Activated CD4-positive, alpha-beta memory T cell treated with anti-CD3 and anti-CD28 coated beads, Interleukin-2, amount 10 ng/mL, durations not matched to agents 7 days and 5 days (primary cell): ENCODE measurements around the gene NT5DC2. TPM values are rescaled to one million over a fixed set of nuclear protein-coding genes. Genes with fewer than 3 reads are reported as not detected.

Source experiments
- CTCF ChIA-PET: fragments of 350-600 bp; sonication (Branson Sonifier 250); formaldehyde crosslinking; loops from one replicate; lab custom pipeline; 2021; ENCODE audit warnings: antibody characterized with exemption, inconsistent platforms; lab: Charles Lee
- POLR2A ChIA-PET: fragments of 350-600 bp; sonication (Branson Sonifier 250); formaldehyde crosslinking; loops from one replicate; lab custom pipeline; 2021; ENCODE audit warnings: antibody characterized with exemption; lab: Charles Lee
- DNase-seq: peaks from one replicate; pipeline ENCODE4 v3.0.0-alpha.2; 2020
- H3K27ac Mint-ChIP-seq: one replicate; pipeline ENCODE4 v1.8.0; 2021; ENCODE audit warnings: mild to moderate bottlenecking, mixed read lengths
- H3K27me3 Mint-ChIP-seq: one replicate; pipeline ENCODE4 v1.8.0; 2021; ENCODE audit warnings: mixed read lengths
- H3K36me3 Mint-ChIP-seq: one replicate; pipeline ENCODE4 v1.8.0; 2021; ENCODE audit warnings: low read depth, mixed read lengths
- H3K4me1 Mint-ChIP-seq: one replicate; pipeline ENCODE4 v1.8.0; 2021; ENCODE audit warnings: mixed read lengths
- H3K4me3 Mint-ChIP-seq: one replicate; pipeline ENCODE4 v1.8.0; 2021; ENCODE audit warnings: mild to moderate bottlenecking, mixed read lengths
- H3K9me3 Mint-ChIP-seq: one replicate; pipeline ENCODE4 v1.8.0; 2021; ENCODE audit warnings: mixed read lengths
- total RNA-seq, 2 experiments: library from RNA; stranded (reverse); gene quantifications; one replicate each; pipeline ENCODE4 v1.2.3, GENCODE V29; 2021

NT5DC2 gene
- total RNA-seq, 2 experiments from 2014 or later: 26.2 to 28.1 TPM

DNA sequence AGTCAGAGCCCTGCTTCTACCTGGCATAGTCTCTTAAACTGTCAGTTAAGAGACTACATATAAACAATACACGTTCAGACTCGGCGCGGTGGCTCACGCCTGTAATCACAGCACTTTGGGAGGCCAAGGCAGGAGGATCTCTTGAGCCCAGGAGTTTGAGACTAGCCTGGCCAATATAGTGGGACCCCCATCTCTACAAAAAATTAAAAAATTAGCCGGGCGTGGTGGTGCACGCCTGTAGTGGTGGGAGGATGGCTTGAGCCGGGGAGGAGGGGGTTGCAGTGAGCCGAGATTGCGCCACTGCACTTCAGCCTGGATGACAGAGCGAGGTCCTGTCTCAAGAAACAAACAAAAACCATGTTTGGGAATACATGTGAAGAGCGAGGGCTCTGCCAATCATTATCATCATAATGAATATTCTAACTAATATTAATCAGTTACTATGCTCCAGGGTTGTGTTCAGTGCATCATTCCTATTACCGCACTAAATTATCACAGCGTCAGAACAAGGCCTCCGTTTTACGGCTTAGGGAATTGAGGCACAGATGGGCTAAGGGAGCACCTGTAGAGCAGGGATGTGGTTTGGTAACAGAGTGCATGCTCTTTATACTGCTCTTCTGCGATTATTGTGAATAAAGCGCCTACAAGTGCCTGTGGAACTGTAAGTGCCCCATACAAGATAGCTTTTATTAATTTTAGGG is 1.9 kb upstream of the NT5DC2 start:
- Mint-ChIP-seq H3K27me3 (no peaks in the 10 kb centered on the region), H3K9me3 (no peaks in the 10 kb centered on the region), H3K4me3 (peak overlapping the region; percentile 99), H3K4me1 (peaks cover 57% of the 10 kb centered on the region), H3K36me3 (peaks cover 24% of the 10 kb centered on the region), H3K27ac (peak overlapping the region; percentile 48)
- peak; percentile 16 for DNase-seq
- ChIA-PET POLR2A (interaction anchor here (0.7 to 1.2 kb wide), 10 partner anchors 9 to 721 kb away, joined by 3 to 4 read pairs (median 3); partner anchors contain the start of genes PBRM1 and TKT), CTCF (interaction anchor here (0.8 to 2.1 kb wide), 6 partner anchors 9 to 151 kb away, joined by 3 to 6 read pairs (median 4); partner anchors contain the start of gene SEMA3G)

DNA sequence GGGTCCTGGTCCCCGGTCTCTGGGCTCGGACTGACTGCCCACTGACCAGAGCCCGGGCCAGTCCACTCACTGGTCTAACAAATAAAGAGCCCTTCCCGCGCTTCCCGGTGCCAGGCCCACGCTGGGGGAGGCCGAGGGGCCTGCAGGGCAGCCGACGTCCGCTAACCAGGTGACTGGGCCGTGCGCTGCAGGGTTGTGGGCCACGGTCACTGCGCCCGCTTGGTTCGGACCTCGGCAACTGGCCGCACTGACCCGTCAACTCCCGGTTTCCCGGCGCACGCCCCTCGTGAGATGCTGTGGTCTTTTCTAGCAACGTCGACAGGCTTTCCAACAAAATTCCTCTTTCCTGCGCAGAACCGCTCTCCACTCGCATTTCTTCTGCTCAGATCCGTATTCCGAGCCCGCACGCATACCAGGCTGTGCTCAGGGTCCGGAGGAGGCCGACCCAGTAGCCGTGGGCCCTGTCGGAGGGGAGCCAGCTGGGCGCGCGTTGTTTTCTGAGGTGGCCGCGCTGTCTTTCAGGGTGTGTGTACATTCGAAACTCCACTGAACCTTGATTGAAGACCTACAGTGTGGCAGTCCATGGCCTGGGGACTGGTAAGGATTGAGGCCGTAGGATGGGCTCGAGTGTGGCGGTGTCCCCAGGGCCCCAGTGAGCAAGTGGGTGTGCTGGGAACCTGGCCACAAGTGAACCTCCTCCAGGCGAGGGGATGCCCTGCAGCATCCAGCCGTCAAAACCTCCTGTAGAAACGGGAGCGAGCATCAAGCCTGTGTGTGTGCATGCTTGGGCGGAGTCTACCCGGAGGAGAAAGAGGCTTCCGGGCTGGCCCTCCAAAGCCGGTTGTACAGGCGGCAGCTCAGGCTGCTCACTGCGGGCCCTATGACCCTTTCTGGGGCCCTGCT is 875 bp upstream of the NT5DC2 start:
- peaks cover 22% of the 10 kb centered on the region for H3K36me3 Mint-ChIP-seq
- peaks cover 48% of the 10 kb centered on the region for H3K4me1 Mint-ChIP-seq
- H3K27me3 Mint-ChIP-seq: no peaks in the 10 kb centered on the region
- CTCF ChIA-PET: no interaction called here
- POLR2A ChIA-PET: no interaction called here
- no peaks in the 10 kb centered on the region for H3K9me3 Mint-ChIP-seq
- DNase-seq: peak; percentile 16
- H3K27ac Mint-ChIP-seq: no peak overlapping the region
- peak overlapping the region; percentile 69 for H3K4me3 Mint-ChIP-seq

DNA sequence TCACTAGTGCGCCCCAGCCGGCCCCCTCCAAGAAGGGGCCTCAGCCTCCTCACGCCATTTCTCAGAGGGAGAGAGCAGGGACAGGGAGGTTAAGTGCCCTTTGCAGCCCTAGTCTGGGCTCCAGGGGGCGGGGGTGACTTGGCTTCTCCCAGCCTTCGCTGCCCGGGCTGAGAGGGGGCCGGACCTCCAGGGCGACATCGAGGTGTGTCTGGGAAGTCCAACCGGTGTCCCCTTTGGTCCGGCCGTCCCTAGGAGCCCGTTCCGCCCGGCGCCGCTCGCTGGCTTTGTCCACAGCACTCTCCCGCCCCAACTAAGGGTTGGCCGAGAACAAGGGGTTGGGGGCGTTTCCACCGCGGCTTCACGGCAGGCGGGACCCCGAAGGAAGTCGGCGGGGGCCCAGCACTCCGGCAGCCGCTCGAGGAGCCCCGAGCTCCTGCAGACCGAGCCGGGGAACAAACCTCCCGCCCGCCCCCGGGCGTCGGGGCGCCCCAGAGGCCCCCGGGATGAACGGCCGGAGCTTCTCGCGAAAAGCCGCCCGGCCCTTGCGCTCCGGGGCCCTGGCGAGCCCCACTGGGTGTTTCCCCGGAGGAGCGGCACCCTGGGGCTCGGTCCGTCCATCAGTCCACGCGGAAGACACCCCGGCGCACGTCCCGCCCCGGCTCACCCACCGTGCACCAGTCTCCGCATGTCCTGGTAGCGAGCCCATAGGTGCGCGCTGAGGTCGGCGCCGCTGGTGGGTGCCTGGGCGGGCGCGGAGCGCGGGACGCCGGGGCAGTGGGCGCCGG is 627 bp downstream of the NT5DC2 start:
- ChIA-PET CTCF (no interaction called here), POLR2A (interaction anchor here (1.2 kb wide), 1 partner anchor 76 kb away, joined by 4 read pairs; no protein-coding TSS in a partner anchor)
- Mint-ChIP-seq H3K27me3 (no peaks in the 10 kb centered on the region), H3K9me3 (no peaks in the 10 kb centered on the region), H3K27ac (peak overlapping the region; percentile 62), H3K4me1 (peaks cover 35% of the 10 kb centered on the region), H3K4me3 (peak overlapping the region; percentile 76), H3K36me3 (peaks cover 10% of the 10 kb centered on the region)
- DNase-seq: peak; percentile 42

DNA sequence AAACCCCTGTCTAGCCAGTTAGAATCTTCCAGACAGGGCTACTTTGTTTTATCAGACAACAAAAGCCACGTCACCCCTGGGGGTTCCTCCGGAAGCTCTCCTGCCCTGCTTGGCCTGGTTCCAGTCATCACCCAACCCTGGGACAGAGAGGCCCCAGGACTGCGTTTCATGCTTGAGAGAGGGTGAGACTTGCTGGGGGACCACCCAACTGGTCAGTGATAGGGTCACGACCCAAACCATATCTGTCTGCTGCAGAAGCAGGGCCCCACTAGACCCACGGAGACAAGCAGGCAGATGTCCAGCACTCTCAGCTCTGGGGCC is 1.2 kb downstream of the NT5DC2 start:
- no peaks in the 10 kb centered on the region for H3K27me3 Mint-ChIP-seq
- H3K9me3 Mint-ChIP-seq: no peaks in the 10 kb centered on the region
- ChIA-PET CTCF (no interaction called here), POLR2A (interaction anchor here (1.2 kb wide), 1 partner anchor 75 kb away, joined by 4 read pairs; no protein-coding TSS in a partner anchor)
- peak; percentile 53 for DNase-seq
- H3K36me3 Mint-ChIP-seq: peaks cover 5% of the 10 kb centered on the region
- H3K4me3 Mint-ChIP-seq: peak overlapping the region; percentile 76
- H3K4me1 Mint-ChIP-seq: peaks cover 30% of the 10 kb centered on the region
- H3K27ac Mint-ChIP-seq: peak overlapping the region; percentile 62

DNA sequence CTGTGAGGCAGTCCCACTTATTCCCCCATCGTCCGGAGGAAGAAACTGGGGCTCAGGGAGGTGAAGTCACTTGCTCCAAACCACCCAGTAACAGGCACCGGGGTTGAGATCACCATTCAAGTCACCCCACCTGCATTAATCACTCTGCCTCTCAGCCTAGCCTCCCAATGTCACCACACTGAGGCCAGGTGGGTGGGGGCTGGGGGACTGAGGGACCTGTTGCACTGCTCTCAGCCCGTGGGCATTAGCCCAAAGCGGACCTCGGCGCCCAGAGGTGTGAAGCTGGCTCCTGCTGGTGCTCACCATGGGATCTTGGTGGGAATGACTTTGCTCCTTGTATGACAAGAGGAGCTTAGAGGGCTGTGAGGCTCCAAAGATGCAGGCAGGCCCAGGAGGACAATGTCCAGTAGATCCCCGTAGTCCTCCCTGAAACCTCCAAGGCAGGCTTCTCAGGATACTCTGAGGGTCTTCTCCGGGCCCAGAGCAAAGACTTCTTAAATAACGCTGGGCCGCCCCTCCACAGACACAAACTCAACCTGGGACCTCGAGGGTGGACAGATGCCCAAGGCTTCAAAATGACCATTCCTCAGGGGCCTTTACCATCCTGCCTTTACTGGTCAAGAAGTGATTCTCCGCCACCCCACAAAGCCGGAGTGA is 1.7 kb downstream of the NT5DC2 start:
- H3K9me3 Mint-ChIP-seq: no peaks in the 10 kb centered on the region
- POLR2A ChIA-PET: interaction anchor here (1.2 kb wide), 1 partner anchor 75 kb away, joined by 4 read pairs; no protein-coding TSS in a partner anchor
- CTCF ChIA-PET: no interaction called here

DNA sequence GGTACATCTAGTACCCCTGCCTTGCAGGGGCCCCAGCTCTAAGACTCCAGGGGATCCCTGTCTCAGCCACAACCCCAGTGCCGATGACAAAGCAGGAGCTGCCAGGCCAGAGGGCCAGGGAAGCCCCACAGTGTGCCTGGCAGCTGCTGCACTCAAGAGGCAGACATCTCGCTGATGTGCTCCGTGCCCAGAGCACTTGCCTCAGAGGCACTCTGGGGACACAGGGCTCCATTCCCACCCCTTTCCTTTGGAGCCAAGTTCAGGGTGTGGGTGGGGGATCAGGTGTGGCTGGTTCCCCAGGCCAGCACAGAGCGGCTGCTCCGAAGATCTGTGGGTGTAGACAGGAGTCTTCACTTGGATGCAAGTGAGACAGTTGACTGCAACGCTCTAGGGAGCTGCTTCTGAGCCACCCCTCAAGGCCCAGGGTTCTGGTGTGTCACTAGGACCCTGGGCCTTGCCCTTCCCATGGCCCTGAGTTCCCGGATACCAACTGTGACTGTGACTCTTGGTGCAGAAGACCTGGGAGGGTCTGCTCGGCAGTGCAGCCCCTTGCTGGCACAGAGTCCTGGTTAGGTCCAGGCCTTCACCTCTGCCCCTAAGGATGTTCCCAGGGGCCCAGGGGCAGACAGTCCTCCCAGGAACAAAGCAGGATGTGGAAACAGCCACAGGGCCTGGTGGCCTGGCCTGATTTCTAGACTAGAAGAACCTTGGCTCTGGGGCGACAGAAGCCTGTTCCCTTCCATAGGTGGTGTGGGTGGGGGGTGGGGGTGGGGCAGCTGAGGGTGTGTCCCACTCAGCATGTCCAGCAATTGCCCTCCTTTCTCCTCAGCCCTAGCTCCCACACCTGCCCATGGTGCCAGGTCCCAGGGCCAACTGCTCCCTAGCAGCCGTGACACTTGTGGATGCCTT is 2.5 kb downstream of the NT5DC2 start:
- Mint-ChIP-seq H3K27ac (no peak overlapping the region), H3K27me3 (no peaks in the 10 kb centered on the region), H3K9me3 (no peaks in the 10 kb centered on the region), H3K4me3 (no peak overlapping the region), H3K36me3 (no peaks in the 10 kb centered on the region), H3K4me1 (peaks cover 25% of the 10 kb centered on the region)
- ChIA-PET POLR2A (no interaction called here), CTCF (no interaction called here)
- DNase-seq: no peak

More for the DNA sequence above, 1.7 kb downstream of the NT5DC2 start:
- Mint-ChIP-seq H3K4me1 (peaks cover 27% of the 10 kb centered on the region), H3K27me3 (no peaks in the 10 kb centered on the region), H3K4me3 (peak overlapping the region; percentile 76), H3K27ac (no peak overlapping the region), H3K36me3 (peaks cover 3% of the 10 kb centered on the region)
- DNase-seq: no peak

DNA sequence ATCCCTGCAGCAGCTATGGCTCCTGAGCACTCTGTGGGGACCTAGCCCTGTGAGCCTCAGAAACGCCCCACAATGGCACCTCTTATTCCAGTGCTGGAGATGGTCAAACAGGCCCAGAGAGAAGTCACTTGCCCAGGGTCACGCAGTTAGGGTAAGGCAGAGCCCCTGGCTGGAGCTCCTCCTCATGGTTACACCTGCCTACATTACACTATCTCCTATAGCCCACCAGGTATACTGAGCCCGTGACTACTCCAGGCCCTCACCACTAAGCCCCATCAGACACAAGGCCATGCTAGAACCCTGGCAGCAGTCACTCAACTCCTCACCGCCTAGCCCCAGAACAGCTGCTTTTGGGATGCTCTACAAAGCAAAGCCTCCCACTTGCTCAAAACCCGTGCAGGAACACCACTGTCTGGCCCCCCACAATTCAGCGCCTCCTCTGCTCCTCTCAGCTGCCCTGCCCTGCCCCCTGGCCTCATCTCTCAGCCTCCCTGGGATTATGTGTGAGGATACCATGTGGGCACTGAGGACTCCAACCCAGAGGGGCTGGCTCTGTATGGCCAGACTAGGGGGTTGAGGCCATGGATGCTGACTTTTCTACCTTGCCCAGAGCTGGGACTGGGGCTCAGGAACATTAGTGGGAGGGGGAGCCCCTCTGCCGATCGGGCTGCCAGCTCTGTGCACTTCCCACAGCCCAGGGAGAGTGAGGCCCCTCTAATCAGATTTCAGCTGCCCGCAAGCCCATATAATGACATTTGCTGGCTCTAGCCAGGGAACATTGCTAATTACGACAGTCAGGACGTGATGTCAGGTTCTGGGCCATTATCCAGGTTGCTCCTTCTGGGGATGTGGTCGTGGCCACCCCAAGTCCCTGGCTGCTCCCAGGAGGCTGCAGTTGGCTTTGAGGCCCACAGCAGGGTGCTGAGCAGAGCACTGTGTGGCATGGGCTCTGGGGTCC is 4.0 kb downstream of the NT5DC2 start:
- H3K4me1 Mint-ChIP-seq: peaks cover 12% of the 10 kb centered on the region
- no peak for DNase-seq
- no peak overlapping the region for H3K27ac Mint-ChIP-seq
- ChIA-PET CTCF (no interaction called here), POLR2A (no interaction called here)
- no peak overlapping the region for H3K4me3 Mint-ChIP-seq
- H3K9me3 Mint-ChIP-seq: no peaks in the 10 kb centered on the region
- no peaks in the 10 kb centered on the region for H3K27me3 Mint-ChIP-seq
- H3K36me3 Mint-ChIP-seq: no peaks in the 10 kb centered on the region

DNA sequence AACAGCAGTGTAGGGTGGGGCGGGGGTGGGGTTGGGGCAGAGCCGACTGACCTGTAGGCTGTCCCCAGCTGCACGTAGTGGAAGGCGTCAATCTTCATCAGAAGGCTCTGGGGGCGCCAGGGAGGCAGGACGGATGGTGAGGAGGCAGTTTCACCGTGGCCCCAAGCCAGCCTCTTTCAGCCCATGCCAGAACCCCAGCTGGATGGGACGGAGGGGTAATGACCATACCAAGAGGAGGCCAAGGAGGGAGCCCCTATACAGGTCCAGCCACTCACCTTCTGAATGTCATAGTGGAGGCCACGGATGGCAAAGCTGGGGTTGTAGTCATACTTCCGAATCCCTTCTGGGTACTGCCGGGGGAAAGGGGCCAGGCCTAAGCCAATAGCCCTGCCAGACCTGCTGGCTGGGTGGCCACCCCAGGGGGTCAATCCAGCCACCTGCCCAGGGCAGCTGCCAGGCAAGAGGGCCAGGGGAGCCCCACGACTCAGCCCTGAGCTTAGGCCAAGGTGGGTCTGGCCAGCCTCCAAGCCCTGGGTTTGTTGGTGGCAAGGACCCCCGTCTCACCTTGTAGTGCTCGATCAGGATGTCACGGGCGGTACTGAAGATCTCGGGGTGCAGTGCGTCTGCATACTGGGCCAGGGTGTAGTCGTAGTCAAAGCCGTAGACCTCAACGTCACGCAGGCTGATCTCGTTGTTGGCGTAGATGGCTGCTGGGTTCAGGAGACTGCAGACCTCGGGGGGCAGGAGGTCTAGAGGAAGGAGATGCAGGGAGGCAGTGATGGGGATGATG is 4.9 kb downstream of the NT5DC2 start:
- Mint-ChIP-seq H3K9me3 (no peaks in the 10 kb centered on the region), H3K27me3 (no peaks in the 10 kb centered on the region), H3K4me1 (peaks cover 10% of the 10 kb centered on the region), H3K4me3 (no peak overlapping the region), H3K27ac (no peak overlapping the region), H3K36me3 (no peaks in the 10 kb centered on the region)
- CTCF ChIA-PET: no interaction called here
- POLR2A ChIA-PET: no interaction called here
- no peak for DNase-seq

DNA sequence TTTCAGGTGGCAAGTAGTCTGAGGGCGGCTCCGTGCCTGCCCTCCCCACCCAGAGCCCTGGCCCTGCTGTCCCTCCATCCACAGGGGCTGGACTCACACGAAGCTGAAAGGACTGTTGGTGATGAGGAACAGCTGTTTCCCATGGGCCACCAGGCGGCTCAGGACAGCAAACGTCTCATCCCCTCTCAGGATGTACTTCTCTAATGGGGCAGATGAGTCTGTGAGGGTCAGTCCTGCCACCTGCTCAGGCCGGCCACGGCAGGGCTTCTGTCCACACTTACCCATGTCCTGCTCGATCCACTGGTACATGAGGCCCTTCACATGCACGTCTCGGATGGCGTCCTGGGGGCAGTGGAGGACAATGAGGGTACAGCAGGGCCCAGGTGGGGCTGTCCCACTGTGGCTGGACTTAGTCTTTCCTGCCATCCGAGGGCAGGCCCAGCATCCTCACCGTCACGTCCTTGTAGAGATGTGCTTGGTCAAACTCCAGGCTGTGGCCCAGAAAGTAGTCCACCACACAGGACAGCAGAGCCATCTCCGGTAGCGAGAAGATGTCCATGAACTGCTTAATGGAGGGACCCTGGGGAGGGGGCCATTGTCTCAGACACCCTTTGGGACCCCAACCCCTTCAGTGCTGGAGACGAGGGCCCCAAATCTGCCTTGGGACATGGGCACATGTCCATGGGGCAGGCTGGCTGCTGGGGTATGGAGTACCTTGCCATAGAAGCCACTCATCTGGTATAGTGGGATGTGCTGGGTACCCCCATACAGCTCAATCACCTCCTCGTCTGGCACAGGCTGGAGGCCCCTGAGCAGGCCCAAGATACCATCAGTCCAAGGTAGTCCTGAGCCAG is 5.7 kb downstream of the NT5DC2 start:
- Mint-ChIP-seq H3K36me3 (no peaks in the 10 kb centered on the region), H3K4me1 (peaks cover 10% of the 10 kb centered on the region), H3K27me3 (no peaks in the 10 kb centered on the region), H3K27ac (no peak overlapping the region), H3K9me3 (no peaks in the 10 kb centered on the region), H3K4me3 (no peak overlapping the region)
- CTCF ChIA-PET: no interaction called here
- POLR2A ChIA-PET: no interaction called here
- no peak for DNase-seq
